A549 (cell line): ENCODE results near the gene CTSH. TPM values are rescaled to one million over a fixed set of nuclear protein-coding genes. Genes with fewer than 3 reads are reported as not detected.

Experiments
- ATAC-seq, 2 experiments: fragments of 200-7000 bp in 1 of 2; fragments of >200 bp in 1 of 2; cut with Nextera tagmentation in 1 of 2; cut with Tn5 transposase in 1 of 2; 3 replicates each; pipeline versions ENCODE4 v1.8.0 to v1.9.1; 2018 to 2020; ENCODE audit warnings: mild to moderate bottlenecking in 1 of 2, moderate library complexity in 1 of 2
- CTCF ChIA-PET: fragments of 300-600 bp; sonication (Branson Sonifier 250); formaldehyde crosslinking; extraction: SDS; loops from one replicate; lab custom pipeline; 2021; ENCODE audit warnings: antibody characterized with exemption, inconsistent platforms; lab: Yijun Ruan, JAX
- POLR2A ChIA-PET: fragments of 350-600 bp; formaldehyde crosslinking; extraction: SDS; loops from one replicate; lab custom pipeline; 2021; ENCODE audit warnings: antibody characterized with exemption, inconsistent platforms; lab: Yijun Ruan, JAX
- DNase-seq, 2 experiments: peaks; one replicate each; pipeline versions ENCODE4 v3.0.0 to v3.0.0-alpha.2; 2011 to 2016; ENCODE audit warnings: low read depth in 1 of 2, low spot score in 1 of 2
- FAIRE-seq: peaks from 2 replicates; lab custom pipeline; 2011; peaks lifted over from hg19 to GRCh38; lab: Jason Lieb, UNC
- H3K27ac ChIP-seq, 2 experiments: fragments of >200 bp; sonication (Bioruptor Twin); formaldehyde crosslinking; 3 replicates each; pipeline ENCODE4 v1.5.1; 2016 to 2017
- H3K4me1 ChIP-seq: fragments of >200 bp; sonication (Bioruptor Twin); formaldehyde crosslinking; 3 replicates; pipeline ENCODE4 v1.6.1; 2016
- H3K4me2 ChIP-seq: fragments of >200 bp; sonication (Bioruptor Twin); formaldehyde crosslinking; 3 replicates; pipeline ENCODE4 v1.6.1; 2016
- H3K4me3 ChIP-seq: fragments of >200 bp; sonication (Bioruptor Twin); formaldehyde crosslinking; 3 replicates; pipeline ENCODE4 v1.5.1; 2016
- H3K9me3 ChIP-seq: fragments of >200 bp; sonication (Bioruptor Twin); formaldehyde crosslinking; 3 replicates; pipeline ENCODE4 v1.6.1; 2016
- ATOH8 ChIP-seq: fragments of 250-450 bp; sonication (Bioruptor Pico); IDR thresholded peaks from 2 replicates; pipeline ENCODE4 v1.5.0; 2020; ENCODE audit warnings: low read depth, mild to moderate bottlenecking, moderate library complexity
- BCL3 ChIP-seq: fragments of >200 bp; sonication (Bioruptor Twin); formaldehyde crosslinking; IDR thresholded peaks from 3 replicates; pipeline ENCODE4 v1.6.1; 2016
- CBX2 ChIP-seq: fragments of 200-600 bp; sonication (generic); IDR thresholded peaks from 2 replicates; pipeline ENCODE4 v1.6.1; 2016; ENCODE audit warnings: low read depth, mild to moderate bottlenecking, borderline replicate concordance
- CHD2 ChIP-seq: fragments of 150-350 bp; IDR thresholded peaks from 2 replicates; pipeline ENCODE4 v1.6.1; 2014; ENCODE audit warnings: low read length; ENCODE audit not compliant: partially characterized antibody
- CTCF ChIP-seq: fragments of >200 bp; sonication (Bioruptor Twin); formaldehyde crosslinking; IDR thresholded peaks from 3 replicates; pipeline ENCODE4 v1.5.1; 2016
- EHMT2 ChIP-seq: fragments of 200-600 bp; sonication (generic); IDR thresholded peaks from 2 replicates; pipeline ENCODE4 v1.6.1; 2016; ENCODE audit warnings: antibody characterized with exemption, low read depth, mild to moderate bottlenecking, moderate library complexity
- ELK1 ChIP-seq: fragments of 150-350 bp; IDR thresholded peaks from 2 replicates; pipeline ENCODE4 v1.6.1; 2014; ENCODE audit warnings: low read depth, mild to moderate bottlenecking, low read length
- EP300 ChIP-seq, 2 experiments: fragments of >200 bp; sonication (Bioruptor Twin); formaldehyde crosslinking; IDR thresholded peaks; 2 replicates in 1 of 2; 3 replicates in 1 of 2; pipeline ENCODE4 v1.6.1; 2016 to 2017
- ESRRA ChIP-seq: fragments of 150-350 bp; IDR thresholded peaks from 2 replicates; pipeline ENCODE4 v1.6.1; 2014; ENCODE audit warnings: mild to moderate bottlenecking, low read length, borderline replicate concordance
- FOSB ChIP-seq: fragments of 250-450 bp; sonication (Bioruptor Pico); IDR thresholded peaks from 2 replicates; pipeline ENCODE4 v1.5.0; 2020; ENCODE audit warnings: mild to moderate bottlenecking, moderate library complexity
- FOSL2 ChIP-seq, 2 experiments: fragments of 450-650 bp in 1 of 2; fragments of >200 bp in 1 of 2; sonication (Bioruptor Twin) in 1 of 2; formaldehyde crosslinking; IDR thresholded peaks; 2 replicates each; pipeline versions ENCODE4 v1.5.0 to v1.6.1; 2016 to 2020; ENCODE audit warnings: mild to moderate bottlenecking in 1 of 2, moderate library complexity in 1 of 2
- FOXS1 ChIP-seq: fragments of 250-450 bp; sonication (Bioruptor Pico); IDR thresholded peaks from 2 replicates; pipeline ENCODE4 v1.5.0; 2020; ENCODE audit warnings: mild to moderate bottlenecking, moderate library complexity
- HDAC2 ChIP-seq: fragments of 200-600 bp; sonication (generic); IDR thresholded peaks from 2 replicates; pipeline ENCODE4 v1.6.1; 2016
- HES2 ChIP-seq: fragments of >200 bp; sonication (Bioruptor Twin); formaldehyde crosslinking; IDR thresholded peaks from 2 replicates; pipeline ENCODE4 v1.6.1; 2016
- HEYL ChIP-seq: fragments of 250-450 bp; sonication (Bioruptor Pico); IDR thresholded peaks from 2 replicates; pipeline ENCODE4 v1.8.0; 2021; ENCODE audit warnings: mild to moderate bottlenecking, moderate library complexity
- HOXB13 ChIP-seq: fragments of 250-450 bp; sonication (Bioruptor Pico); IDR thresholded peaks from 2 replicates; pipeline ENCODE4 v1.5.0; 2020; ENCODE audit warnings: low read depth, mild to moderate bottlenecking, moderate library complexity
- MAX ChIP-seq: IDR thresholded peaks from 2 replicates; pipeline ENCODE4 v1.6.1; 2012
- NFE2L2 ChIP-seq: fragments of 150-350 bp; conservative IDR thresholded peaks from 2 replicates; pipeline ENCODE4 v1.6.1; 2014; ENCODE audit warnings: low read length
- NPAS2 ChIP-seq: fragments of 250-450 bp; sonication (Bioruptor Pico); IDR thresholded peaks from 2 replicates; pipeline ENCODE4 v1.8.0; 2022; ENCODE audit warnings: mild to moderate bottlenecking, moderate library complexity, borderline replicate concordance
- NR3C1 ChIP-seq: fragments of >200 bp; sonication (Bioruptor Twin); formaldehyde crosslinking; IDR thresholded peaks from 3 replicates; pipeline ENCODE4 v1.6.1; 2017
- PHF8 ChIP-seq: fragments of 200-600 bp; sonication (generic); IDR thresholded peaks from 2 replicates; pipeline ENCODE4 v1.6.1; 2016; ENCODE audit warnings: low read depth, mild to moderate bottlenecking, antibody characterized with exemption, moderate library complexity, borderline replicate concordance
- RAD21 ChIP-seq, 2 experiments: fragments of >200 bp in 1 of 2; sonication (Bioruptor Twin) in 1 of 2; formaldehyde crosslinking in 1 of 2; IDR thresholded peaks in 1 of 2; conservative IDR thresholded peaks in 1 of 2; 2 replicates in 1 of 2; 3 replicates in 1 of 2; pipeline ENCODE4 v1.6.1; 2012 to 2018; ENCODE audit warnings: inconsistent platforms in 1 of 2
- TFCP2L1 ChIP-seq: fragments of 250-450 bp; sonication (Bioruptor Pico); IDR thresholded peaks from 2 replicates; pipeline ENCODE4 v1.5.0; 2021; ENCODE audit warnings: mild to moderate bottlenecking
- ZC3H11A ChIP-seq: fragments of 450-650 bp; IDR thresholded peaks from 2 replicates; pipeline ENCODE4 v1.6.1; 2014; ENCODE audit warnings: antibody characterized with exemption, mild to moderate bottlenecking
- ZNF302 ChIP-seq: fragments of 250-450 bp; sonication (Bioruptor Pico); IDR thresholded peaks from 2 replicates; pipeline ENCODE4 v1.9.0; 2021; ENCODE audit warnings: inconsistent platforms, mild to moderate bottlenecking, moderate library complexity
- ZSCAN20 ChIP-seq: fragments of 250-450 bp; sonication (Bioruptor Pico); IDR thresholded peaks from 2 replicates; pipeline ENCODE4 v1.8.0; 2022; ENCODE audit warnings: mild to moderate bottlenecking, moderate library complexity
- WGBS: methylation state at CpG from one replicate; pipeline ENCODE4 v1.1.6; 2017; ENCODE audit errors: missing lambda C conversion rate; 5-methylcytosine and 5-hydroxymethylcytosine counted together
- polyA plus RNA-seq, 4 experiments: library from polyadenylated mRNA; depleted of rRNA in 3 of 4; stranded (reverse); fragments of >200 nt; fragmentation: RNase III in 1 of 4; extraction: RNeasy Plus Mini Kit Qiagen cat#74134 plus additional on column Dnase treatment in 1 of 4; gene quantifications; 2 replicates in 3 of 4; 3 replicates in 1 of 4; pipeline ENCODE4 v1.2.3, GENCODE V29; 2011 to 2017

CTSH gene
- polyA plus RNA-seq, 2 of the 4 experiments (the other 2 are of a cell fraction): 25.2 to 33.3 TPM

GRCh38 chr15:78937132-78937739, 7.6 kb downstream of the CTSH start (continued):
- TF ChIP-seq BCL3: no peak
- TF ChIP-seq EP300 (IDR thresholded peaks at IDR 0.05): no peak
- TF ChIP-seq HEYL: no peak
- no peak for TF ChIP-seq ATOH8
- no peak for TF ChIP-seq ESRRA

GRCh38 chr15:78934655-78935023, 10.2 kb downstream of the CTSH start:
- POLR2A ChIA-PET: no interaction called here
- WGBS: 67% methylated on average over 5 of the region's 5 CpGs
- no peak for DNase-seq
- H3K9me3 ChIP-seq: no peaks in the 10 kb centered on the region
- no peak overlapping the region for H3K4me2 ChIP-seq
- ATAC-seq: no peak
- H3K4me1 ChIP-seq: peaks cover 17% of the 10 kb centered on the region
- no peak for TF ChIP-seq MAX
- no peak for TF ChIP-seq HOXB13 (CRISPR knock-in tag)
- no peak for TF ChIP-seq NR3C1
- no peak for TF ChIP-seq ZSCAN20 (CRISPR knock-in tag)
- TF ChIP-seq PHF8: no peak
- no peak for TF ChIP-seq HES2
- TF ChIP-seq EHMT2: no peak
- no peak for TF ChIP-seq EP300 (IDR thresholded peaks at IDR 0.05)
- no peak for TF ChIP-seq FOSL2 (IDR thresholded peaks at IDR 0.05)
- no peak for TF ChIP-seq FOSL2 (CRISPR knock-in tag; IDR thresholded peaks at IDR 0.05)
- no peak for TF ChIP-seq CHD2
- TF ChIP-seq RAD21 (conservative IDR thresholded peaks at IDR 0.05 in 1 of 2, IDR thresholded peaks at IDR 0.05 in 1 of 2): no peak
- TF ChIP-seq HDAC2: no peak
- TF ChIP-seq NPAS2 (CRISPR knock-in tag): no peak
- TF ChIP-seq NFE2L2: no peak
- TF ChIP-seq CTCF: no peak
- TF ChIP-seq, all 56 proteins: peak for 0
- no peak overlapping the region for H3K4me3 ChIP-seq
- no peak overlapping the region for H3K27ac ChIP-seq
- no peak for FAIRE-seq
- CTCF ChIA-PET: interaction anchor here (1.2 to 4.4 kb wide), 3 partner anchors 26 to 45 kb away, joined by 4 to 19 read pairs (median 10); no protein-coding TSS in a partner anchor

- no peak for FAIRE-seq
- Histone ChIP-seq H3K27ac (no peak overlapping the region), H3K4me1 (peaks cover 17% of the 10 kb centered on the region), H3K4me3 (no peak overlapping the region), H3K4me2 (no peak overlapping the region), H3K9me3 (no peaks in the 10 kb centered on the region)
- no peak for DNase-seq
- 82% methylated on average over 18 of the region's 20 CpGs for WGBS
- no peak for ATAC-seq
- ChIA-PET POLR2A (no interaction called here), CTCF (interaction anchor here (0.9 to 4.4 kb wide), 4 partner anchors 11 to 45 kb away, joined by 3 to 19 read pairs (median 8); no protein-coding TSS in a partner anchor)
- no peak for TF ChIP-seq ZC3H11A
- TF ChIP-seq CTCF: no peak
- no peak for TF ChIP-seq ELK1
- TF ChIP-seq ZNF302: no peak
- TF ChIP-seq NR3C1: no peak
- no peak for TF ChIP-seq TFCP2L1 (CRISPR knock-in tag)
- no peak for TF ChIP-seq HEYL
- TF ChIP-seq EHMT2: no peak
- TF ChIP-seq RAD21 (conservative IDR thresholded peaks at IDR 0.05 in 1 of 2, IDR thresholded peaks at IDR 0.05 in 1 of 2): no peak
- no peak for TF ChIP-seq FOSB (CRISPR knock-in tag)
- TF ChIP-seq FOXS1 (CRISPR knock-in tag): no peak
- TF ChIP-seq CBX2: no peak
Observed at GRCh38 chr15:78933823-78934654, 10.8 kb downstream of the CTSH start.
